GM04503 (cell line): Measurements from ENCODE around the gene TLK2.
"Not testable (repeated sequence)": the region's sequence is repeated elsewhere in the genome, so short reads cannot be mapped to it uniquely, and the experiment has no call there.

Experiments
- DNase-seq: peaks from one replicate; pipeline ENCODE4 v3.0.0-alpha.2; 2012; ENCODE audit warnings: low read depth

The TLK2 gene

DNA sequence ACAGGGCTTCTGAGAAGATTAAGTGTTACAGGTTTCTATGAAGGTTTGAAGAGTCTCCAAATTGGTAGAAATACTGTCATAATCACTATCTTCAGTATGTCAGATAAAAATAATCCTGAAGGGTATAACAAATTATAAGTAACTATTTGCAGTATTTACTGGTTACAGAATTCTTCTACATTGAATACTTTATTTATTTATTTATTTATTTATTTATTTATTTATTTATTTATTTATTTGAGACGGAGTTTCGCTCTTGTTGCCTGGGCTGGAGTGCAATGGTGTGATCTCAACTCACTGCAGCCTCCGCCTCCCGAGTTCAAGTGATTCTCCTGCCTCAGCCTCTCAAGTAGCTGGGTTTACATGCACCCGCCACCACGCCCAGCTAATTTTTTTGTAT lies 125.2 kb downstream of the TLK2 start:
- not testable (repeated sequence) for DNase-seq

DNA sequence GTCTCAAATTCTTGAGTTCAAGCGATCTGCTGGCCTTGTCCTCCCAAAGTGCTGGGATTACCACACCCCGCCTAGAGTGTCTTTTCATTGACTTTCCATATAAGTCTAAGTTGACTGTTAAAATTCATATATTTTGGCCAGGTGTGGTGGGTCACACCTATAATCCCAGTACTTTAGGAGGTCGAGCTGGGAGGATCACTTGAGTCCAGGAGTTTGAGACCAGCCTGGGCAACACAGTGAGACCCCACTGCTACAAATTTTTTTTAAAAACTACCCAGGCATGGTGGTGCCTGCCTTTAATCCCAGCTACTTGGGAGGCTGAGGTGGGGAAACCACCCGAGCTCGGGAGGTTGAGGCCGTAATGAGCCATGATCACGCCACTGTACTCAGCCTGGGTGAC lies 127.0 kb downstream of the TLK2 start:
- DNase-seq, result no peak

DNA sequence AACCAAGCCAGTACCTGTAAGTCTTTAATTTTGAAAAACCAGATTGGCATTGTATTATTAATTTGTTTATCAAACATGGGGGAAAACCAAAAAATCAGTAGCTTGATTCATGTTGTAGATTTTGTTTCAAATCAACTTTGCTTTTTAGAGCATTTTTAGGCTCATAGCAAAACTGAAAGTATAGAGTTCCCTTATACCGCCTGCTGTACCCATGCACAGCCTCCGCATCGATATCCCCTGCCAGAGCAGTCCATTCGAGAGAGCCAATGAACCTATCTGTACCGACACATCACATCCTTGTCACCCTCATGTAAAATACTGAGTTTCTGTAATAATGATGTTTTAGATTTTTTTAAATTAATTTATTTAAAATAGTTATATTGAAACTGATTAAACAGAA lies 132.7 kb downstream of the TLK2 start:
- no peak for DNase-seq

DNA sequence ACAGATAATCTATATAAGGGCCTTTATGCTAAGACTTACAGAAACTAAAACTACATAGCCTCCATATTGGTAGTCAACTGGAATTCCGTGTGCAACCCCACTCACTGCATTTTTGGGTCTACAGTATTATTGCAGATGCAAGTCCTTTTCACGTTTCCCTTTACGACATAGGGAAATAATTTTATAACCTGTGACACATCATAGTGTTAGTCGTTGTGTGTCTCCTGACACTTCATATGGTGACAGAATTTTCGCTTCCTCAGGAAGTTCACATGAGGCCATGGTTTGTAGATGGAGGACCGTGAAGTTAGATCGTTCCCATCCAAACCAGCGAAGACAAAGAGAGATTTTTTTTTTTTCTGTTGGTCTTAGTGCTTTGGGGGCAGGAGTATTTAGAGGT lies 133.1 kb downstream of the TLK2 start:
- DNase-seq, result no peak

DNA sequence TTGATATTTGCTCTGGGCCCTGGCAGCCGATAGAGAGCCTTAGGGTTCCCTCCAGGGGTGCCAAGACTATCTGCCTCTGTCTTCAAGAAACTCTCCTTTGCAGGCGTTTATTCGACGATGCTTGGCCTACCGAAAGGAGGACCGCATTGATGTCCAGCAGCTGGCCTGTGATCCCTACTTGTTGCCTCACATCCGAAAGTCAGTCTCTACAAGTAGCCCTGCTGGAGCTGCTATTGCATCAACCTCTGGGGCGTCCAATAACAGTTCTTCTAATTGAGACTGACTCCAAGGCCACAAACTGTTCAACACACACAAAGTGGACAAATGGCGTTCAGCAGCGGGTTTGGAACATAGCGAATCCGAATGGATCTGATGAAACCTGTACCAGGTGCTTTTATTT lies 133.7 kb downstream of the TLK2 start:
- not testable (repeated sequence) for DNase-seq

DNA sequence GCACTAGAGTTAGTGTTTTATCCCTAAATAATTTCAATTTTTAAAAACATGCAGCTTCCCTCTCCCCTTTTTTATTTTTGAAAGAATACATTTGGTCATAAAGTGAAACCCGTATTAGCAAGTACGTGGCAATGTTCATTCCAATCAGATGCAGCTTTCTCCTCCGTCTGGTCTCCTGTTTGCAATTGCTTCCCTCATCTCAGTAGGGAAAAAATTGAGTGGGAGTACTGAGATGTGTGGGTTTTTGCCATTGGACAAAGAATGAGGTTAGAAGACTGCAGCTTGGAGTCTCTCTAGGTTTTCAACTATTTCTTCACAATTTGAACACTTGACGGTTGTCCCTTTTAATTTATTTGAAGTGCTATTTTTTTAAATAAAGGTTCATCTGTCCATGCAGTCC lies 134.5 kb downstream of the TLK2 start:
- not testable (repeated sequence) for DNase-seq

DNA sequence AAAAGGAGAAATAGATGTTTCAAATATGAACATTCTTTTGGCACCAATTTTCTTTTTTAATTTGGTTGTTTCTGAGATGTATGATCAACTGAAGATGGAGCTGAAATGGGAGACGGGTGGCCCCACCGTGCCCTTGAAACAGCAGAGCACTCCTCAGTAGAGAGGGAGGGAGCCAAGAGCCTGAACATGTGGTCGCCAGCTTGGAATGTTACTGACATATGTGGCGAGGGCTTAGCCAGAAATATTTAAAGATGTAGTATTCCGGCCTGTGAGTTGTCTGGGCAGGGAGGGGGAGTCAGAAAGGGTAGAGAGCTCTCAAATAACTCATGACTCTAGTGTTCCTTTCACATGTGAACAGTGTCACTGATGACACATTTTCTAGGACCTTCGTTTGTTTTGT lies 135.5 kb downstream of the TLK2 start:
- DNase-seq, result peak; percentile 65

DNA sequence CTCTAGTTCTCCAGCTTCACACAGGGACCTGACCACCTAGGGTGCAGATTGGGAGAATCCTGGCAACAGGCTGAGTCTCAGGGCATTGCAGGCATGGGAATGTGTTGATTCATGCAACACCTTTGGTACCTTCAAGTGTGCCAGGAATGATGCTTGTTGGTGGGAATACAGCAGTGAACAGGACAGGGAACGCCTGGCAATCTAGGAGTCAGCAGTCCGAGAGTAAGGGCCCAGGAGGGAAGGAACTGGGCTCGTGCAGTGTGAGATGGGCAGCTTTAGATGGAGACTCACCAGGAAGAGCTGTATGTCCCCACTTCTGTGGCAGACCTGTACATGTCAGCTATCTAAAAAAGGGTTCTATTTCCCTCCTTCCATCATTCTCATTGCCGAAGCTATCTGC lies 136.9 kb downstream of the TLK2 start:
- DNase-seq, result no peak

DNA sequence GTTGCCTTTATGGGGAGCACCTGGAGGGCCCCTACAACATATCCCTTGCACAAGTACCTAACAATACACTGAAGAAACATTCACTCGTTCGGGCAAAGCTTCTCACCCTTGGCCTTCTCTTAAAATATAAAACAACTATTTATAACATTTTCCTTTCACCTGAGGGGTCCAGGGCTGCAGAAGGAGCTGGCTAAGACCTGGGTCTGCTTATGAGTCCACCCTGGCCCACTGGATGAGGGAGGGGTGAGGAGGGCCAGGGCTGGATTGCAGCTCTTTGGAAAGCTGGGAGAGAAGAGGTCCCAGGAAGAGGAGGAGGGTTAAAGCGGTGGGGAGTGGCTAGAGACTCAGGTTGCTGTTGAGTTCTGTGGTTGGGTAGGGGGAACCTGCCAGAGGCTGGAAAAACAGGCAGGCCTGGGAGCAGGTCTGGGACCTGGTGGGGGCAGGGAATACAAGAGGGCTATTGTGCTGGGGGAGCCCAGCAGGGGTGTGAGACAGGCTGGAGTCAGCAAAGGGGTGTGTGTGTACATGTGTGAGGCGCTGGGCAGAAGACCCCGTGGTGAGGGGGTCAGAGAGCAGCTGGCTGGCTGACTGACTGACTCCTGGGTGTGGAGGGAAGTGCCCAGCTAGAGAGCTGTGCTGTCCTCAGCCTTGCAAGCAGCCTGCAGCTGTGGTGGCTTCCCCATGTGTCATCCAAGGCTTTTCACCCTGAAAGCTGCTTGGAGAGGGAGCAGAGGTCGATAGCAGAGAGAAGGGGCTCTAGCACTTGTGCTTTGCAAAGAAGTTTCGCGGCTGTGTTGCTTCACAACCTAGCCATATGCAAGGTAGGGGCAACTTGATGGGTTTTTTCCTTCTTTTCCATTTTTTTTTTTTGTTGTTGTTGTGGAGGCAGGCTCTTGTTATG lies 138.6 kb downstream of the TLK2 start:
- DNase-seq, result no peak

DNA sequence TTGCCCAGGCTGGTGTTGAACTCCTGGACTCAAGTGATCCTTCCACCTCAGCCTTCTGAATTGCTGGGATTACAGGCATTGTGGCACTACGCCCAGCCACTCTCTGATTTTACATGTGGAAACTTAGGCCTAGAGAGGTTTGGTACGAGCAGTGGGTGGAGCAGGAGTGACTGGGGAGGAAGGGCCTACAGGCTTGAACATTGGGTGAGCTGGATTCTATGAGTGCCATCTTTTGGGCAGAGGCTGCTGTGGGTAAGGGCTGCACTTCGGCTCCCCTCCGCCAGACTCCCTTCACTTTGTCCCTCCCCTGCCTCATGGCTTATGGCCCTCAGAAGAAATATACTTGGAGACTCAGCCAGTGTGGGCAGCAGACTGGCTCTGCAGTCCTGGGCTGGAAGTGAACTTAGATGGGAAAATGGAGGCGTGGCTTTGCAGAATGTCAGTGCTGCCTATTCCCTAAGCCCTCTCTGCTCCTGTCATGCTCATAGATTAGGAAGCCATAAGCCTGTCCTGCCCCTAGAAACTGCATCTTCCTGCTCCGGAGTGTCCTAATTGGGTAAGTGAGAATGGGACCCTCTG lies 139.4 kb downstream of the TLK2 start:
- DNase-seq, result no peak

DNA sequence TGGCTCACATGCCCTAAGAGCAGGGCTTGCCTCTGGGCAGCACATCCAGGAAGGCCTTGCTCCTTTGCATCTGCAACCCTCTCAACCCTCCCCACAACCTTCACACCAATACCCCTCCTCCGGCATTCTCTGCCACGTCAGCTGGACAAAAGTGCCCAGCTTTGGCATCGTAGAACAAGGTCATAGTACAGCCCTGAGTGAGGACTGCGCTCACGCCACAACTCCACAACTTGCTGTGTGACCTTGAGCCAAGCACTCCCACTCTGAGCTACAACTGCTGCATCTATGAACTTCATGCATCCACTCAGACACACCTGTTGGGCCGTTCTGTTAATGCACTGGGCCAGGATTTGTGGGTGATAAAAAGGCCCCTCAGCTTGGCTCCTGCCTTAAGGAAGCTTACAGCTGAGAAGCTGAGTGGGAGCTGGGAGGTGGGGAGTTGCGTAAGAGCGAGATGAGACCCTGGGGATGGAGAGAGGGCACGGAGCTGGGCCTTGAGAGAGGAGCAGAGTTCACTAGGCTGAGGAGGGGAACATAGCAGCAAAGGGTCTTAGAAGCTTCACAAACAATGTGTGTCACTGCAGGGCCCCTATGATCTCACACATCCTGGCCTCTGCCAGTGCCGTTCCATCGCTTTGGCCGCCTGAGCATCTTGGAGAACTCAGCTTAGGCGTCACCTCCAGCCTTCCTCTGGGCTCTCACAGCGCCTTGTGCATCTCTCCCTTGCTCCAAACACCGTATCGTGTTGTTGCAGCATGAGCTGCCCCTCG lies 140.2 kb downstream of the TLK2 start:
- no peak for DNase-seq

DNA sequence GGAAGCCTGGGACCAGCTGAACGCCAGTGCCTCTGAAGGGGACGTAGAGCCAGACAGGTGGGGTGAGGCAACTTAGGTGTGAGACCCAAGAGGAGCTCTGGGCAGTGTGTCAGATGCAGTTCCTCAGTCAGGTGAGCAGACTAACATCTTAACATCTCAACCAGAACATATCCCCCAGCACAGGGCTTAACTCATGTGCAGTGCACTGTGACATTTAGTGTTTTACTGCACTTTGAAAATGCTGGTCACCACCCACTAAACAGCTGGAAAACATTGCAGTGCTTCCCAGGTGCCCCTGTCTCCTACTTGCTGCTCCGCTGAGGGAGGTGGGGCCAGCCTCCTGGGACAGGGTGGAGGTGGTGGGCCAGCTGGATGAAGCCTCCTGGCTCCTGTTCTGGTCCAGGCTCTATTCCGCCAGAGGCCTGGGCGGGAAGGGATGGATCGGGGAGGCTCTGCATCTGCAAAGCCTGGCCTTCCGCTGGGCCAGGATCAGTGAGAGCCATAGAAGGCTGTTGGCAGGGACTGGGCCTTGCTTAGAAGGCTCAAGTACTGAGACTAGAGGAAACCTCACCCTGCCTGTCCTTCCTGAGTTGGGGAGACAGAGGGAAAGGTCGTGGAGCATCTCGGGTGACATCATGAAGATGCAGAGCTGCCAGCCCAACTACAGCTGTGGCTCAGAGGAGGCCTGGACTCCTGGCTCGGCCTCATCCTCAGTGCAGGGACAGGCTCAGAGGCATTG lies 141.0 kb downstream of the TLK2 start:
- DNase-seq, result no peak

DNA sequence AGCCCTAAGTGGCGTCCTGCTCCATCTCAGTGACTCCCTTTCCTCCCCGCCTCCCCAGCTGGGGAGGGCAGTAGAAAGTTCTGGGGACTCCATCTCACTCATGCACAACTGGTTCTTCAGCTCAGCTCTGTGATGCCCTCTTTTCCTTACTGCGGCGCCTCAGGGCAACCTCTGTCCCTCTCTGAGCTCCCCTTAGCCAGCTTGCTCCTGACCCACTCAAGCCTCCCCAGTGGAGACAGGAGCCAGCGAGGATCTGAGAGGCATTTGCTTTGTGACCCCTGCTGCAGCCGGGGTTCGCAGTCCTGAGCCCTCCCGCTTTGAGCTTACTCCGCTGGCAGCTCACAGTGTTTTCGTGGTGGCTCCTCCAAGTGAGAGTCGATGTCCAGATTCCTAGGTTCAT lies 142.6 kb downstream of the TLK2 start:
- no peak for DNase-seq

DNA sequence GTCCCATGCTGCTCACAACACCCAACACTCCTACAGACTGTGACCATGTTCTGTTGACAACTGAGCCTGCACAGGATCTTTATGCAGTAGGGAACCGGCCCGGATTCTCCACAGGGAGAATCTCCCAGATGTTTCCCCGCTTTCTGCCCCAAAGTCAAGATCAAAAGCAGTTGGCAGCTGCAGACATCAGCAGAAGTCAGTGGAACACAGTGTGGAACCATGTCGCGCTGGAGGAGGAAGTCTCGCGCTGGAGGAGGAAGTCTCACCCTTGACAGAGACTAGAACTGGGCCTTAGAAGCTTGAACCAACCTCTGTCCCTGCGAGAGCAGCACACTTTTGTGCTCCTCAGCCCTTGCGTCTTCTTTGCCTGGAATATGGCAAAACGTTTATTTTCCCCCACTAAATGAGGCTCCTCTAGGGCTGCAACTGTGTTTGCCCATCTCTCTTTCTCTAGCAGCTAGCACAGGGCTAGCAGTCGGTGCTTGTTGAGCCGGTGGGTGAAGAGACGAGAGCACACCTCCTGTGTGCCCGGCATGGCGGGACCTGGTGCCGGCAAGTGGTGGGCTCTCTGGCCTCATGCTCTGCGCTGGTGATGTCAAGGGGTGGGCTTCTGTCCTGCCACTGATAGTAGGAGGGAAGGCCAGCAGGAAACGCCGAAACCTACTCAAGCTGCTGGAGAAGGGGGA lies 146.7 kb downstream of the TLK2 start:
- no peak for DNase-seq

DNA sequence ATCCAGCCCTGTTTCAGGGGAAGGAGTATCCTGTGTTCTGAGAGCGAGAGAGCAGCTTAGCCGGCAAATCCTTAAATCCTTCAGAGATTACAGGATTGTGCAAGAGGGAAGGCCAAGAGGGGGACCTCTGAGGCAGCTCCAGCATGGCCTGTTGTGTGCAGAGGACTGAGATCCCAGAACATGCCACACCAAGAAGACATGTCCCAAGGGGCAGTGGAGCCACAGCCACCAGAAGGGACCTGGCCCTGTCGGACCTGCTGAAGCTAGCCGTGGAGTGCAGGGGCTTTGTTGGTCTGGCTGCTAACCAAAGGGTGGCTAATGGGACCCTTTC lies 147.2 kb downstream of the TLK2 start:
- no peak for DNase-seq

DNA sequence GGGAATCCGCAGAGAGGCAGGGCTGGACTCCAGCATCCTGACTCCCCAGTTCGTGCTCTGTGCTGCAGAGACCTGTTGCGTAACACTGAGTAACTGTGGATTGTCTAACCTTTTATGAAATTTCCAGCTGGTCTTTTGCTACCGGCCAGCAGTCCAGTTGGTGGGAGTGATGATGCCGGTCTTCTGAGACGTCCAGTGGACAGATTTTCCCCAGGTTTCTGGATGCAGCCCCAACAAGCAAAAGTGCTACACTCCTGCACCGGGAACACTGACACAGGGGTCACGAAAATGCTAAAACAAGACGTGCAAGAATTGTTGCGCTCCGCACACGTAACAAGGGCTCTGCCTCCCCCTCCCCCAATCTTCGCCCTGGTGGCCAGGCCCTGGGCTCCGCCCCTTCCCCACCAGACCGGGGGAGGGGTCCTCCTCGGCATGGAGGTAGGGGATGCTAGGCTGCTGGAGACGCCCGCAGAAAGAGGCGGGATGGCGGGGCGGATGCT lies 148.1 kb downstream of the TLK2 start:
- DNase-seq, result no peak

DNA sequence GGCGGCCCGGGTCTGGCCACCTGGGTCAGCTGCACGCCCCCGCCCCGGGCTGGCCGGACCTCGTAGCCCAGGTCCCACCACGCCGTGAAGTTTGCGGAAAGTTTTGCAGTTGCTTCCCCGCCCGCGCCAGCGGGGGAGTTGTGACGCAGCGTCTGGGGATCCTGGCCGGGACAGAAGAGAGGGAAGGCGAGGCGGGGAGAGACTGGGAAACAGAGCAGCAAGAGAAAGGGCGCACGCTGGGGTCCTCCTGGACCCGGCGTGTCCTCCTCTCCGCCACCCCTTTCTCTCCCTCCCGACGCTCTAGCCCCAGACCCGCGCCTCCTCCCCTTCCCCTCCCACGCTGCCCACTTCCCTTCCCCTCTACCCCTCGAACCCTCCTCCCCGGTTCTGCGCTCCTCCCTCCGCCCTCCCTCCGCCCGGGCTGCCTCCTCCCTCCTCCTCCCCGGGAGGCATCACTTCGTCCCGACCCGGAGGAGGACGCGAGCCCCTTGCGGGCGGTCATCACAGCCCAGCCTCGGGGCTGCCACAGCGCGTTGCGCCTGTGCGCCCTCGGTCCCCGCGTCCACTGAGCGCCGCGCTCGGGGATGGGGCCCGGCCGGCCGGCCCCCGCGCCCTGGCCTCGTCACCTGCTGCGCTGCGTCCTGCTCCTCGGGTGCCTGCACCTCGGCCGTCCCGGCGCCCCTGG lies 148.7 kb downstream of the TLK2 start, which contains the start of gene MRC2:
TSS of gene MRC2 (plus strand) at position 452 of the 685 bp plus-strand sequence. CDS start at position 585, 133 bp downstream.
- no peak for DNase-seq

DNA sequence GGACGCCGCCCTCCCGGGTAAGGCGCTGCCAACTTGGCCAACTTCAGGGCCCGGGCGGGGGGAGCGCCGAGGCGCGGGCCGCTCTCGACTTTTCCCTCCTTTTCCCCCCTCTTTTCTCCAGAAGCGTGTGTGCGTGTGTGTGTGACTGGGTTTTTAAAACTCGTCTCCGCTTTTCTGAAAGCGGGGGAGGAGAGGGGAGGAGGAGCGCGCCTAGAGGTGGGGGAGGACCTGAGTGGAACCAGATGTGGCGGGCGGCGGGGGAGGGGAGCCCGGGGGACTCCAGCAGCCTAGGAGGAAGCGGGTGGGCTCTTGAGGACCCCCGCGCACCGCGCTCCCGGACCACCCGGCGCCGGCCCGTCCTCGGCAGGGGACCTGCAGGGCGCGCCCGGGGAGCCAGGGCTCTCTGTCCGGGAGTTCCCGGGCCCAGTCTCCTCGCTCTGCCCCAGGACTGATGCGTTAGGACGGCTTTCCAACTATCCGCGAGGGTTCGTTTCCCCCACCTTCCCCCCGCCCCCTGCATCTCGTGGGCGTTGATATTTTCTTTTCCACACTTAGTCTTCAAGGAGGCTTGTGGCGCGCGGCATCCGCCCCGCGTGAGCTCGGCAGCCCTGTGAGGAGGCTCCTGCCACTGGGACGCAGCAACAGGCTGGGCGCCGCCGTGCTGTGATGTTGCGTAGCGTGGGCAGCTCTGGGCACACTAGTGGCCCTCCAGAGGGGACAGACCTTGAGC lies 149.4 kb downstream of the TLK2 start:
- DNase-seq, result no peak

DNA sequence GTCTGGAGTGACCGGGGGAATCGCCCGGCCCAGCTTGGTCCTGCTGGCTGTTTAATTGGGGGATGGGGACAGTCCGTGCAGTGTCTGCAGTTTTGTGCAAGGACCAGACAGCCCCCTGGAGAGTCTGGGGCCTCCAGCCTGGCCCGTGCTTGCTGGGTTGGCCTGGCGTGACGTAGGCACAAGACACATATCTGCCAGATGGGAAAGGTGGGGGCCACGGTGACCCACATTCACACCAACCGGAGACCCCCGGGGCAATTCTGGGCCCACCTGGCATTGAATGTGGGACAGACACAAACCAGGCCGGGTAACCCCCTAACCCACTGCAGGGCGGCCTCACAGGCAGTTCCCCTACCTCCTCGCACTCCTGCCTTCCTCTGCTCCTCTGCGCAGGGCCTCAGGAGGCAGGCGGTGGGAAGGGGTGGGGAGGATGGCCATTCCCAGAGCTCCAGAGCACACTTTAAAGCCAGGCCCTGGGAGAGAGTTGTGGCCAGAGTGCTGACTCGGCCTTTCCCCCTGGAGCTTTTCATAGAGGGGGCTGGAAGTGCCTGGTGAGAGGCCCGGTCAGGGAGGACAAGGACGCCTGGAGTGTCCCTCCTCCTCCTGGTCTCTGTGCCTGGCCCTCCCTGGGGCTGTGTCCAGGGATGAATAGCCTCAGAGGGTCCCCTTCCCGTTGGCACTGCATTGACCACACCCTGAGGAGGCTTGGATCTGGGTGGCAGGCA lies 150.4 kb downstream of the TLK2 start:
- no peak for DNase-seq
